HepG2 (cell line): ENCODE measurements around the gene PHYH. TPM values are rescaled to one million over a fixed set of nuclear protein-coding genes. Genes with fewer than 3 reads are reported as not detected.

Source experiments
- DNMT1 ChIP-seq: sonication (generic); formaldehyde crosslinking; IDR thresholded peaks from 2 replicates; pipeline ENCODE4 v1.5.1; 2020; ENCODE audit warnings: mild to moderate bottlenecking, missing genetic modification reagents
- GPN1 ChIP-seq: sonication (generic); formaldehyde crosslinking; IDR thresholded peaks from 2 replicates; pipeline ENCODE4 v1.5.1; 2020; ENCODE audit warnings: missing genetic modification reagents, borderline replicate concordance
- IRX3 ChIP-seq: sonication (generic); formaldehyde crosslinking; IDR thresholded peaks from 2 replicates; pipeline ENCODE4 v1.8.1; 2023; ENCODE audit warnings: mild to moderate bottlenecking, low read depth, missing genetic modification reagents, borderline replicate concordance
- KDM6A ChIP-seq: IDR thresholded peaks from 2 replicates; pipeline ENCODE4 v1.6.1; 2016; ENCODE audit warnings: low read depth
- KLF11 ChIP-seq: IDR thresholded peaks from 2 replicates; pipeline ENCODE4 v1.6.1; 2016; ENCODE audit warnings: missing compliant biosample characterization
- MXD4 ChIP-seq: IDR thresholded peaks from 2 replicates; pipeline ENCODE4 v1.6.1; 2016; ENCODE audit warnings: mild to moderate bottlenecking, missing biosample characterization, missing genetic modification reagents
- NFIB ChIP-seq: sonication (generic); formaldehyde crosslinking; IDR thresholded peaks from 2 replicates; pipeline ENCODE4 v1.9.0; 2021; ENCODE audit warnings: missing genetic modification reagents, mild to moderate bottlenecking, borderline replicate concordance
- RBFOX2 ChIP-seq: fragments of 200-400 bp; formaldehyde crosslinking; IDR thresholded peaks from 2 replicates; pipeline ENCODE4 v1.6.1; 2017; ENCODE audit warnings: low read depth, mild to moderate bottlenecking, low read length
- ZNF232 ChIP-seq: sonication (generic); formaldehyde crosslinking; IDR thresholded peaks from 2 replicates; pipeline ENCODE4 v1.4.0; 2020; ENCODE audit warnings: missing genetic modification reagents, borderline replicate concordance
- ZNF33A ChIP-seq: sonication (generic); formaldehyde crosslinking; IDR thresholded peaks from 2 replicates; pipeline ENCODE4 v1.5.1; 2020; ENCODE audit warnings: missing genetic modification reagents, mild to moderate bottlenecking, moderate library complexity, borderline replicate concordance
- ZNF781 ChIP-seq: sonication (generic); formaldehyde crosslinking; IDR thresholded peaks from 2 replicates; pipeline ENCODE4 v1.5.1; 2020; ENCODE audit warnings: borderline replicate concordance, mild to moderate bottlenecking, missing genetic modification reagents; ENCODE audit errors: not compliant biosample characterization
- polyA plus RNA-seq, 8 experiments: library from polyadenylated mRNA; depleted of rRNA in 3 of 8; stranded (reverse) in 7 of 8; unstranded in 1 of 8; fragments of >200 nt; fragmentation: Illumina TruSeq in 4 of 8; extraction: Trizol in 4 of 8; gene quantifications; 2 replicates each; pipeline versions ENCODE4 v1.2.1 to v1.2.3, GENCODE V29; 2011 to 2016; ENCODE audit warnings: low read depth in 4 of 8, missing spikeins in 1 of 8, mixed read lengths in 1 of 8; ENCODE audit not compliant: insufficient read depth in 1 of 8
- total RNA-seq, 5 experiments: library from RNA; depleted of rRNA; stranded (reverse); fragments of >200 nt; fragmentation: Illumina TruSeq; extraction: Trizol; gene quantifications; 2 replicates each; pipeline ENCODE4 v1.2.3, GENCODE V29; 2016; ENCODE audit warnings: low read depth in 1 of 5
- TF ChIP-seq, protein P1 (sequence below): sonication (generic); formaldehyde crosslinking; conservative IDR thresholded peaks from 2 replicates; pipeline ENCODE4 v1.8.0; 2022; ENCODE audit warnings: mild to moderate bottlenecking, moderate library complexity, missing genetic modification reagents
- TF ChIP-seq, protein P2 (sequence below): sonication (generic); formaldehyde crosslinking; IDR thresholded peaks from 2 replicates; pipeline ENCODE4 v1.4.0; 2020; ENCODE audit warnings: missing genetic modification reagents
- TF ChIP-seq, protein P3 (sequence below), 2 experiments: sonication (generic) in 1 of 2; formaldehyde crosslinking in 1 of 2; IDR thresholded peaks; 2 replicates each; pipeline versions ENCODE4 v1.4.0 to v1.6.1; 2016 to 2020; ENCODE audit warnings: borderline replicate concordance in 1 of 2, low read depth in 1 of 2, mild to moderate bottlenecking in 1 of 2, missing genetic modification reagents in 1 of 2
- TF ChIP-seq, protein P4 (sequence below): sonication (generic); formaldehyde crosslinking; IDR thresholded peaks from 2 replicates; pipeline ENCODE4 v1.5.0; 2020; ENCODE audit warnings: missing genetic modification reagents
- TF ChIP-seq, protein P5 (sequence below): sonication (generic); formaldehyde crosslinking; IDR thresholded peaks from 2 replicates; pipeline ENCODE4 v1.8.1; 2023; ENCODE audit warnings: mild to moderate bottlenecking, missing genetic modification reagents
- TF ChIP-seq, protein P6 (sequence below): sonication (generic); formaldehyde crosslinking; IDR thresholded peaks from 2 replicates; pipeline ENCODE4 v1.5.0; 2020; ENCODE audit warnings: missing genetic modification reagents, mild to moderate bottlenecking, borderline replicate concordance

The PHYH gene
- total and polyA plus RNA-seq, 2 of the 13 experiments (the other 11 are each of a cell fraction or from before 2014, with no cell fraction given): 27.2 to 34.5 TPM

DNA sequence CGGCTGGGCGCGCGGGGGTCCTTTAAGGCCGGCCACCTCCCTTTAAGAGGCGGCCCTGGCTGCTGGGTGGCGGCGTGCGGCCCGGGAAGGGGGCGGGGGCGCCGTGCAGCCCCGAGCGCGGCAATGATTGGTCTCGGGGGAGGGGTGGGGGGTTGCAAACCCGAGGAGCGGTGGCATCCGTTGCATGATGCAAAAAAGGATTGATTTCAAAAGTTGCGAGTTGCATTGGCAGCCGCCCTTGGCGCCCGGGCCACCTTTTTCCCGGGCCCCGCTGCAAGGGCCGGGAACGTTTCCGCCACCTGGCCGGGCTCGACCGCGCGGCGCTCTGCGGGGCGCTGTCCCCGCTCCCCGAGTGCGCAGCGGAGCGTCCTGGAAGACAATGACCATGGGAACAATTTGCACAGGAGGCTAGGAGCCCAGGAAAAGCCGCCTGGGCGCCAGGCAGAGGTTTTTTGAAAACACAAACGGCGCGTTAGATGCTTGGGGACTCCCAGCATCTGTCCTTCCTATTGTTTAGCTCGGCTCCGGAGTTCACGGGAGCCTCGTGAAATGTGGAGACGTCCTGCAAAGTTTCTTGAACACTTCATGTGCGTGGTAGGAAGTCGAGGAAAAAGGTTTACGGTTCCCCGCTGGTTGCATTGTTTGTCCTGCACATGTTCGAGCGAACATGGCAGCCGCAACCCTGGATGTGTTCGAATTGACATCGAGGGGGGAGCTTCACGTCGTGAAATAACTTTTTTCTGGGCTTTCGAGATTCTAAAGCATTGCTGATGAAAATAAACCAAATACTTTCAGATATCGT is 48.6 kb upstream of the PHYH start, which contains the start of gene SEPHS1 (continued):
- TF ChIP-seq, protein P1, sequence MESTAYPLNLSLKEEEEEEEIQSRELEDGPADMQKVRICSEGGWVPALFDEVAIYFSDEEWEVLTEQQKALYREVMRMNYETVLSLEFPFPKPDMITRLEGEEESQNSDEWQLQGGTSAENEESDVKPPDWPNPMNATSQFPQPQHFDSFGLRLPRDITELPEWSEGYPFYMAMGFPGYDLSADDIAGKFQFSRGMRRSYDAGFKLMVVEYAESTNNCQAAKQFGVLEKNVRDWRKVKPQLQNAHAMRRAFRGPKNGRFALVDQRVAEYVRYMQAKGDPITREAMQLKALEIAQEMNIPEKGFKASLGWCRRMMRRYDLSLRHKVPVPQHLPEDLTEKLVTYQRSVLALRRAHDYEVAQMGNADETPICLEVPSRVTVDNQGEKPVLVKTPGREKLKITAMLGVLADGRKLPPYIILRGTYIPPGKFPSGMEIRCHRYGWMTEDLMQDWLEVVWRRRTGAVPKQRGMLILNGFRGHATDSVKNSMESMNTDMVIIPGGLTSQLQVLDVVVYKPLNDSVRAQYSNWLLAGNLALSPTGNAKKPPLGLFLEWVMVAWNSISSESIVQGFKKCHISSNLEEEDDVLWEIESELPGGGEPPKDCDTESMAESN: 0 out of 2 replicates have a peak, but pooled peaks have one; percentile 21
- TF ChIP-seq ZNF232 (CRISPR knock-in tag): no peak
- no peak for TF ChIP-seq KLF11 (CRISPR knock-in tag)
- no peak for TF ChIP-seq GPN1 (CRISPR knock-in tag)
- no peak for TF ChIP-seq NFIB (CRISPR knock-in tag)
- TF ChIP-seq MXD4 (CRISPR knock-in tag): peak; percentile 30; the same call in 1 of the 2 replicates
- no peak for TF ChIP-seq IRX3 (CRISPR knock-in tag)
- TF ChIP-seq KDM6A (CRISPR knock-in tag): no peak
- TF ChIP-seq, protein P2, sequence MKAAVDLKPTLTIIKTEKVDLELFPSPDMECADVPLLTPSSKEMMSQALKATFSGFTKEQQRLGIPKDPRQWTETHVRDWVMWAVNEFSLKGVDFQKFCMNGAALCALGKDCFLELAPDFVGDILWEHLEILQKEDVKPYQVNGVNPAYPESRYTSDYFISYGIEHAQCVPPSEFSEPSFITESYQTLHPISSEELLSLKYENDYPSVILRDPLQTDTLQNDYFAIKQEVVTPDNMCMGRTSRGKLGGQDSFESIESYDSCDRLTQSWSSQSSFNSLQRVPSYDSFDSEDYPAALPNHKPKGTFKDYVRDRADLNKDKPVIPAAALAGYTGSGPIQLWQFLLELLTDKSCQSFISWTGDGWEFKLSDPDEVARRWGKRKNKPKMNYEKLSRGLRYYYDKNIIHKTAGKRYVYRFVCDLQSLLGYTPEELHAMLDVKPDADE (CRISPR knock-in tag): no peak
- peak; percentile 33; the same call in 1 of the 2 replicates for TF ChIP-seq DNMT1
- TF ChIP-seq, protein P3, sequence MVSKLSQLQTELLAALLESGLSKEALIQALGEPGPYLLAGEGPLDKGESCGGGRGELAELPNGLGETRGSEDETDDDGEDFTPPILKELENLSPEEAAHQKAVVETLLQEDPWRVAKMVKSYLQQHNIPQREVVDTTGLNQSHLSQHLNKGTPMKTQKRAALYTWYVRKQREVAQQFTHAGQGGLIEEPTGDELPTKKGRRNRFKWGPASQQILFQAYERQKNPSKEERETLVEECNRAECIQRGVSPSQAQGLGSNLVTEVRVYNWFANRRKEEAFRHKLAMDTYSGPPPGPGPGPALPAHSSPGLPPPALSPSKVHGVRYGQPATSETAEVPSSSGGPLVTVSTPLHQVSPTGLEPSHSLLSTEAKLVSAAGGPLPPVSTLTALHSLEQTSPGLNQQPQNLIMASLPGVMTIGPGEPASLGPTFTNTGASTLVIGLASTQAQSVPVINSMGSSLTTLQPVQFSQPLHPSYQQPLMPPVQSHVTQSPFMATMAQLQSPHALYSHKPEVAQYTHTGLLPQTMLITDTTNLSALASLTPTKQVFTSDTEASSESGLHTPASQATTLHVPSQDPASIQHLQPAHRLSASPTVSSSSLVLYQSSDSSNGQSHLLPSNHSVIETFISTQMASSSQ (IDR thresholded peaks at IDR 0.05; ENCODE audit: low read depth): no peak
- TF ChIP-seq, protein P3 (CRISPR knock-in tag; IDR thresholded peaks at IDR 0.05; ENCODE audit: borderline replicate concordance): peak; percentile 20; the same call in 1 of the 2 replicates
- no peak for TF ChIP-seq ZNF33A (CRISPR knock-in tag)
- TF ChIP-seq, protein P4, sequence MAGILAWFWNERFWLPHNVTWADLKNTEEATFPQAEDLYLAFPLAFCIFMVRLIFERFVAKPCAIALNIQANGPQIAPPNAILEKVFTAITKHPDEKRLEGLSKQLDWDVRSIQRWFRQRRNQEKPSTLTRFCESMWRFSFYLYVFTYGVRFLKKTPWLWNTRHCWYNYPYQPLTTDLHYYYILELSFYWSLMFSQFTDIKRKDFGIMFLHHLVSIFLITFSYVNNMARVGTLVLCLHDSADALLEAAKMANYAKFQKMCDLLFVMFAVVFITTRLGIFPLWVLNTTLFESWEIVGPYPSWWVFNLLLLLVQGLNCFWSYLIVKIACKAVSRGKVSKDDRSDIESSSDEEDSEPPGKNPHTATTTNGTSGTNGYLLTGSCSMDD (CRISPR knock-in tag): no peak
- TF ChIP-seq, protein P5, sequence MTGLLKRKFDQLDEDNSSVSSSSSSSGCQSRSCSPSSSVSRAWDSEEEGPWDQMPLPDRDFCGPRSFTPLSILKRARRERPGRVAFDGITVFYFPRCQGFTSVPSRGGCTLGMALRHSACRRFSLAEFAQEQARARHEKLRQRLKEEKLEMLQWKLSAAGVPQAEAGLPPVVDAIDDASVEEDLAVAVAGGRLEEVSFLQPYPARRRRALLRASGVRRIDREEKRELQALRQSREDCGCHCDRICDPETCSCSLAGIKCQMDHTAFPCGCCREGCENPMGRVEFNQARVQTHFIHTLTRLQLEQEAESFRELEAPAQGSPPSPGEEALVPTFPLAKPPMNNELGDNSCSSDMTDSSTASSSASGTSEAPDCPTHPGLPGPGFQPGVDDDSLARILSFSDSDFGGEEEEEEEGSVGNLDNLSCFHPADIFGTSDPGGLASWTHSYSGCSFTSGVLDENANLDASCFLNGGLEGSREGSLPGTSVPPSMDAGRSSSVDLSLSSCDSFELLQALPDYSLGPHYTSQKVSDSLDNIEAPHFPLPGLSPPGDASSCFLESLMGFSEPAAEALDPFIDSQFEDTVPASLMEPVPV (CRISPR knock-in tag): no peak
- TF ChIP-seq, protein P6, sequence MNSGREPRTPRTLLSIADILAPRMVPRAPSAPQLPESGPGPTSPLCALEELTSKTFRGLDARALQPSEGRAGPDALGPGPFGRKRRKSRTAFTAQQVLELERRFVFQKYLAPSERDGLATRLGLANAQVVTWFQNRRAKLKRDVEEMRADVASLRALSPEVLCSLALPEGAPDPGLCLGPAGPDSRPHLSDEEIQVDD (CRISPR knock-in tag): no peak
- peak; percentile 84 for TF ChIP-seq RBFOX2
- peak; percentile 28 for TF ChIP-seq ZNF781 (CRISPR knock-in tag)
